Camera-type eye (tissue), 1 donor: Measurements from ENCODE around the gene CLCF1. TPM values are rescaled to one million over a fixed set of nuclear protein-coding genes. Genes with fewer than 3 reads are reported as not detected.

ENCODE experiments used
- total RNA-seq: library from RNA; depleted of rRNA; stranded (reverse); fragments of >200 nt; gene quantifications from one replicate; pipeline ENCODE4 v1.2.3, GENCODE V29; 2014

Gene CLCF1
- total RNA-seq, result 2.9 TPM

DNA sequence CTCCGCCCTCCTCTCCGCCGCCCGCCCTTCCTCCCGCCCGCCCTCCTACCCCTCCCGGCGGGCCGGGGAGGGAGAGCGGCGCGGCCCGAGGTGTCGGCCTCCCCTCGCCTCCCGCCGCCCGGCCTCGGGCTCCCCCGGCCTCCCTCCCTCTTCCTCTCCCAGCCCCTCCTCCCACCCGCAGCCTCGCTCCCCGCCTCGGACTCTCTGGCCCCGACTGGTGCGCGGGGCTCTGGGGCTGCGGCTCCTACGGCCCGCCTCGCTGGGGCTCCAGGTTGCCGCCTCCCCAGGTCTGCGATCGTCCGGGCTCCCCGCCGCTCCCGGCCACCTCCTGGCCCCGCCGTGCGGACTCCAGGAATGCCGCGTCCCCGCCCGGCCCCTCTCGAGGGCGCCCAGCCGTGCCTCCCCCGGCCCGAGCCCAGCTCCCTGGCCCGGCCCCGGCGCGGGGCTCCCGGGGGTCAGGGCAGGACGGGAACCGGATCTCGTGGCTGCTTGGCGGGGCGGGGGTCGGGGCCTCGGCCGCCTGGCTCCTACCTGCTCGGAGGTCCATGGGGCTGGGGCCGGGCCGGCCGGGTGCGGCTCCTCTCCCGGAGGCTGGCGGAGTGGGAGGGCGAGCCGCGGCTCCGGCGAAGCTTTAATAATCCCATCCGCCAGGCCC is at the start of gene CLCF1:
Gene CLCF1 (minus strand): TSS at position 606 of the 655 bp plus-strand sequence. CDS start 59 bp downstream, at position 547.

GRCh38 chr11:67415501-67416304 is 42.3 kb upstream of the CLCF1 start, which contains the start of gene CARNS1:
Gene CARNS1 (plus strand): TSS chr11:67415678. CDS start chr11:67416200, 522 bp downstream.

DNA sequence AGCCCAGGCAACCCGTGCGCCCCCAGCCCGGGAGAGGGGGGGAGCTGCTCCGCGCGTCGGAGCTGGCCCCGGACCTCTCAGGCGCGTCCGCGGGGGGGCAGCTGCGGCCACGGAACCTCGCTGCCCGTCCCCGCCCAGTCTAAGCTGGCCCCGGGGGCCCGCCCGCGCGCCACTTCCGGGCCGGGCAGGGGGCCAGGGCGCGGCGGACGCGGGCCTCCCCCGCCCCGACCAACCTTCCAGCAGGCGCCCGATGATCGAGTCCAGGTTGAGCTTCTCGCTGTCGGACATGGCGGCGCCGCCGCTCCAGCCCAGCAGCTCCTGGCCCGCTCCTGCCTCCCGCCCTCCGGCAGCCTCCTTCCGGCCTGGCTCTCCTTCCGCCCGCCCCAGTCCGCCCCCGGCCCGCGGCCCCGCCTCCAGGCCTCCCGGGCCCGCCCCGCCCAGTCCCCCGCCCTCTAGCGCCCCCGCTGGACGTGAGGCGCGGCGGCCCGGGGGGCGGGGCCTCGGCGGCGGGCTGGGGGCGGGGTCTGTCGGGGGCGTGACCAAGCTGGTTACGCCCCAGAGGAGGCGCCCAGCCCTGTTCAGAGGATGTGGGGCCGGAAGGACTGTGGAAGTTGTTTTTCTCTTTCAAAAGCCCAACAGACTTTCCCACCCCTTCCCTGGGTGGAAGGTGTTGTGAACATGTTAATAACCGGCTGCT is 28.2 kb upstream of the CLCF1 start, which contains the start of gene PPP1CA:
Gene PPP1CA (minus strand): TSS at position 364 of the 697 bp plus-strand sequence. CDS start 76 bp downstream, at position 288.

GRCh38 chr11:67391304-67392182 is 18.1 kb upstream of the CLCF1 start, which contains the start of gene RAD9A:
Gene RAD9A (plus strand): TSS chr11:67391986. CDS start chr11:67392045, 59 bp downstream.

DNA sequence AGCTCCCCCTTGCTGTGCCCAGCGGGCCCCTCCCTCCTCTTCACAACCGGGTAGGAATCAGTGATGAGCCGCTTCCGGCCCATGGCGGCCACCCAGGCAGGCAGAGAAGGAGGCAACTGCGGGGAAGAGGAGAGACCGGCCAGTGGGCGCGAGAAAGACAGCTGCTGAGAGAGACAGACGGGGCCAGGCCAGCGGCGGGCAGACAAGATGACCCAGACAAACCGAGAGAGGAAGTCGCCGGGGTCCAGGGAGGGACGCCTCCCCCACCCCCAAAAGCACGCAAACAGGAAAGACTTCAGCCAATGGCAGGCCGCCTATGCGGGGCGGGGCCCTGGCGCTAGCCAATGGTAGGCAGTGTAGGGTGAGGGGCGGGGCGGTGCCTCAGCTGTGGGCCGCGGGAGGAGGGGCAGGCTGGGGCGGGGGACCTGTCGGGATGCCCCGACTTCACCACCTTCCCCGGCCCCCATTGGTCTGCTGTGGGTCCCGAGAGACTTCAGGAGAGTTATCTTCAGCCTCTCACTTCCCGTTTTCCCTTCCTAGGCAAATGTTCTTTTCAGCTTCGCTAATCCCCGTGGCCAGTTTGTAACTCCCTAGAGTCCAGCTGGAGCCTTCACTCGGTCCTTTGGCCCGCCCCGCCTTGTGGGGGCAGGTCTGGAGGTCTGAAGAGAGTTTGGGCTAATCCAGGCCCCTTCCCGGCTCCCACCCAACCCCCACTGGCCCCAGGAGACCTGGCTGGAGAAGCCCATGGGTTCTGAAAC is 19.9 kb downstream of the CLCF1 start, which contains the start of gene POLD4:
Gene POLD4 (minus strand): TSS at position 230 of the 758 bp plus-strand sequence. CDS start 147 bp downstream, at position 83.

Other genes starting within 250 kb of the CLCF1 start
- gene GRK2, start 107.1 kb downstream of the CLCF1 start, total RNA-seq, result 36.3 TPM
- 46.7 TPM for gene ANKRD13D, start 84.3 kb downstream of the CLCF1 start, total RNA-seq
- 29.1 TPM for gene SSH3, start 70.1 kb downstream of the CLCF1 start, total RNA-seq
- 11.1 TPM for gene POLD4, start 20.1 kb downstream of the CLCF1 start, total RNA-seq
- 26.6 TPM for gene RAD9A, start 18.4 kb upstream of the CLCF1 start, total RNA-seq
- gene PPP1CA, start 28.3 kb upstream of the CLCF1 start, total RNA-seq, result 85.5 TPM
- 1.4 TPM for gene TBC1D10C, start 30.5 kb upstream of the CLCF1 start, total RNA-seq
- gene CARNS1, start 42.1 kb upstream of the CLCF1 start, total RNA-seq, result 5.1 TPM
- 41.7 TPM for gene RPS6KB2, start 54.9 kb upstream of the CLCF1 start, total RNA-seq
- gene PTPRCAP, start 64.1 kb upstream of the CLCF1 start, total RNA-seq, result 0.71 TPM
- gene CORO1B, start 69.9 kb upstream of the CLCF1 start, total RNA-seq, result 55.3 TPM
- not detected for gene GPR152, start 79.1 kb upstream of the CLCF1 start, total RNA-seq
- gene CABP4, start 81.8 kb upstream of the CLCF1 start, total RNA-seq, result 6.3 TPM
- 73.1 TPM for gene TMEM134, start 95.7 kb upstream of the CLCF1 start, total RNA-seq
- gene AIP, start 109.4 kb upstream of the CLCF1 start, total RNA-seq, result 49.3 TPM
- gene PITPNM1, start 131.8 kb upstream of the CLCF1 start, total RNA-seq, result 79.8 TPM
- 13.1 TPM for gene CDK2AP2, start 134.6 kb upstream of the CLCF1 start, total RNA-seq
- 5.6 TPM for gene CABP2, start 149.8 kb upstream of the CLCF1 start, total RNA-seq
- gene GSTP1, start 210.2 kb upstream of the CLCF1 start, total RNA-seq, result 417 TPM
- gene NDUFV1, start 233.3 kb upstream of the CLCF1 start, total RNA-seq, result 186 TPM